B cell (primary cell): ENCODE data around the gene MEGF8. TPM values are rescaled to one million over a fixed set of nuclear protein-coding genes. Genes with fewer than 3 reads are reported as not detected.

Experiments
- ATAC-seq: fragments of 200-7000 bp; cut with Tn5 transposase; one replicate; pipeline ENCODE4 v1.10.0; 2021; ENCODE audit warnings: low read depth, mild to moderate bottlenecking, moderate number of reproducible peaks, moderate library complexity
- CTCF ChIA-PET: fragments of 350-600 bp; sonication (Branson Sonifier 250); formaldehyde crosslinking; loops from one replicate; lab custom pipeline; 2021; ENCODE audit warnings: antibody characterized with exemption, inconsistent platforms; lab: Charles Lee
- POLR2A ChIA-PET: fragments of 350-600 bp; sonication (Branson Sonifier 250); formaldehyde crosslinking; loops from one replicate; lab custom pipeline; 2021; ENCODE audit warnings: antibody characterized with exemption; lab: Charles Lee
- DNase-seq: peaks from one replicate; pipeline ENCODE4 v3.0.0; 2013
- H2AFZ ChIP-seq: 2 replicates; pipeline ENCODE4 v1.6.1; 2012; ENCODE audit warnings: mild to moderate bottlenecking, low read depth, low read length; ENCODE audit not compliant: insufficient read depth, poor library complexity, severe bottlenecking
- H3K27ac ChIP-seq, 2 donors: 1 replicate in 1 of 2; 2 replicates in 1 of 2; pipeline ENCODE4 v1.5.1; 2012 to 2013; ENCODE audit warnings: low read length in 2 of 2, mild to moderate bottlenecking in 2 of 2, moderate library complexity in 1 of 2
- H3K27me3 ChIP-seq, 4 experiments: fragments of 200-600 bp in 1 of 4; sonication (generic) in 1 of 4; replicated peaks in 1 of 4; 1 replicate in 2 of 4; 2 replicates in 2 of 4; pipeline versions ENCODE4 v1.6.1 to v1.7.0; 2013 to 2016; ENCODE audit warnings: low read length in 3 of 4, mild to moderate bottlenecking in 2 of 4, mixed read lengths in 1 of 4, moderate library complexity in 1 of 4; ENCODE audit not compliant: insufficient read depth in 4 of 4, control insufficient read depth in 3 of 4; ENCODE audit errors: control extremely low read depth in 1 of 4
- H3K36me3 ChIP-seq, 2 experiments: replicated peaks in 1 of 2; 1 replicate in 1 of 2; 2 replicates in 1 of 2; pipeline versions ENCODE4 v1.6.1 to v1.7.1; 2013; ENCODE audit warnings: low read length in 1 of 2; ENCODE audit not compliant: insufficient read depth in 2 of 2, control insufficient read depth in 1 of 2; ENCODE audit errors: control extremely low read depth in 1 of 2, extremely low read depth in 1 of 2
- H3K4me1 ChIP-seq, 2 donors: fragments of 200-600 bp in 1 of 2; sonication (generic) in 1 of 2; 1 replicate in 1 of 2; 2 replicates in 1 of 2; pipeline versions ENCODE4 v1.5.1 to v1.6.1; 2013 to 2017; ENCODE audit warnings: low read length in 2 of 2; ENCODE audit not compliant: control insufficient read depth in 2 of 2, insufficient read depth in 2 of 2
- H3K4me2 ChIP-seq: replicated peaks from 2 replicates; pipeline ENCODE3; 2012; ENCODE audit warnings: mild to moderate bottlenecking, low read depth, low read length; ENCODE audit not compliant: poor library complexity, severe bottlenecking
- H3K4me3 ChIP-seq, 5 experiments: fragments of 200-600 bp in 1 of 5; sonication (generic) in 1 of 5; 1 replicate in 3 of 5; 2 replicates in 2 of 5; pipeline versions ENCODE4 v1.5.1 to v1.7.0; 2011 to 2016; ENCODE audit warnings: low read length in 4 of 5, mild to moderate bottlenecking in 4 of 5, low read depth in 2 of 5, control low read depth in 1 of 5, moderate library complexity in 1 of 5; ENCODE audit not compliant: insufficient read depth in 1 of 5; ENCODE audit errors: control extremely low read depth in 1 of 5, extremely low read depth in 1 of 5
- H3K79me2 ChIP-seq: fragments of 200-600 bp; sonication (generic); one replicate; pipeline ENCODE4 v1.6.0; 2016; ENCODE audit warnings: low read length; ENCODE audit not compliant: control insufficient read depth, insufficient read depth
- H3K9ac ChIP-seq: fragments of 200-600 bp; sonication (generic); 2 replicates; pipeline ENCODE4 v1.6.1; 2017; ENCODE audit warnings: mild to moderate bottlenecking, low read length, moderate library complexity
- H3K9me3 ChIP-seq, 3 donors: one replicate each; pipeline versions ENCODE4 v1.6.1 to v1.7.1; 2013; ENCODE audit warnings: low read length in 2 of 3; ENCODE audit not compliant: control insufficient read depth in 2 of 3, insufficient read depth in 1 of 3; ENCODE audit errors: control extremely low read depth in 1 of 3
- H4K20me1 ChIP-seq: 2 replicates; pipeline ENCODE4 v1.6.0; 2012; ENCODE audit warnings: mild to moderate bottlenecking, low read length; ENCODE audit not compliant: insufficient read depth, control insufficient read depth, poor library complexity, severe bottlenecking
- H3K27ac Mint-ChIP-seq: one replicate; pipeline ENCODE4 v1.8.0; 2021; ENCODE audit warnings: mixed read lengths
- H3K27me3 Mint-ChIP-seq: one replicate; pipeline ENCODE4 v1.8.0; 2021; ENCODE audit warnings: mixed read lengths
- H3K4me1 Mint-ChIP-seq: one replicate; pipeline ENCODE4 v1.8.0; 2021; ENCODE audit warnings: mixed read lengths
- H3K4me3 Mint-ChIP-seq: one replicate; pipeline ENCODE4 v1.8.0; 2021; ENCODE audit warnings: mixed read lengths
- H3K9me3 Mint-ChIP-seq: one replicate; pipeline ENCODE4 v1.8.0; 2022; ENCODE audit warnings: mixed read lengths; ENCODE audit not compliant: insufficient read depth
- CTCF ChIP-seq: fragments of 200-600 bp; IDR thresholded peaks from one replicate; pipeline ENCODE4 v1.8.0; 2022; ENCODE audit warnings: antibody characterized with exemption, mild to moderate bottlenecking
- EZH2 ChIP-seq: IDR thresholded peaks from 2 replicates; pipeline ENCODE4 v1.6.1; 2012; ENCODE audit warnings: borderline replicate concordance, low read depth, mild to moderate bottlenecking, moderate library complexity, low read length; ENCODE audit not compliant: insufficient read depth, poor library complexity, severe bottlenecking
- WGBS: methylation state at CpG from one replicate; pipeline ENCODE4 v1.1.5; 2013; ENCODE audit warnings: missing lambda C conversion rate; ENCODE audit not compliant: insufficient coverage; 5-methylcytosine and 5-hydroxymethylcytosine counted together
- intact Hi-C: fragments of 100-400 bp; cut with micrococcal nuclease; formaldehyde crosslinking; loops from one replicate; pipeline ENCODE4 v1.10.0; 2022
- polyA plus RNA-seq: library from polyadenylated mRNA; depleted of rRNA; stranded (reverse); fragments of >200 nt; gene quantifications from 2 replicates; pipeline ENCODE4 v1.2.3, GENCODE V29; 2012
- total RNA-seq, 2 donors: library from RNA; stranded (reverse); fragments of 120-200 nt in 1 of 2; gene quantifications; 1 replicate in 1 of 2; 2 replicates in 1 of 2; pipeline versions ENCODE4 v1.2.3 to v1.2.4, GENCODE V29; 2013 to 2022

Gene MEGF8
- total and polyA plus RNA-seq, 2 donors (not counting 1 experiment from before 2014, with no cell fraction given), result 8.2 to 26.5 TPM

DNA sequence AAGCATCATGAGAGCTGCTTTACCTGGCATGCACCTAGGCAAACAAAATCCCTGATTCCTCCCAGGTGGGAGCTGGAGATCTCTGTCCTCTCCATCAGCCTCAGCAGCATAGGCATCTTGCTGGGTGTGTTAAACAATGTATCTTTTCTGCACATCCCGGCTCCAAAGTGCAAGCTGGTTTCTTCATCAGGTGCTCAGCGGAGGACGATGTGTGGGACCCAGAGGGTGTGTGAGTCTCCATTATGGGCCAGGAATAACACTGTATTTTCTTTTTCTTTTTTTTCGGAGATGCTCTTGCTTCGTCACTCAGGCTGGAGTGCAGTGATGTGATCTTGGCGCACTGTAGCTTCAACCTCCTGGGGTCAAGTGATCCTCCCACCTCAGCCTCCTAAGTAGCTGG is 54.7 kb downstream of the MEGF8 start:
- no peaks in the 10 kb centered on the region for H3K4me1 Mint-ChIP-seq
- WGBS, result 97% methylated on average over 5 of the region's 6 CpGs
- Histone ChIP-seq H3K36me3 (peaks cover 0 to 1% of the 10 kb centered on the region in 2 experiments), H3K27ac (no peak overlapping the region), H3K79me2 (no peaks in the 10 kb centered on the region), H3K4me2 (no peak overlapping the region), H3K4me1 (no peaks in the 10 kb centered on the region), H3K4me3 (no peak overlapping the region), H2AFZ (no peak overlapping the region), H4K20me1 (no peaks in the 10 kb centered on the region), H3K9ac (no peak overlapping the region), H3K27me3 (peaks cover 0 to 6% (median 0%) of the 10 kb centered on the region in 4 experiments), H3K9me3 (no peaks in the 10 kb centered on the region)
- DNase-seq (no peak), ATAC-seq (no peak)
- intact Hi-C loops, result no loop called here
- ChIA-PET POLR2A (interaction anchor here (0.6 to 1.6 kb wide), 3 partner anchors 12 to 16 kb away, joined by 4 to 8 read pairs (median 4); no protein-coding TSS in a partner anchor), CTCF (interaction anchor here (1.0 to 5.7 kb wide), 3 partner anchors 15 to 53 kb away, joined by 4 to 21 read pairs (median 5); no protein-coding TSS in a partner anchor)
- no peak overlapping the region for H3K27ac Mint-ChIP-seq
- H3K4me3 Mint-ChIP-seq, result no peak overlapping the region
- TF ChIP-seq EZH2 (no peak), CTCF (no peak)
- peaks cover 12% of the 10 kb centered on the region for H3K27me3 Mint-ChIP-seq
- no peaks in the 10 kb centered on the region for H3K9me3 Mint-ChIP-seq

GRCh38 chr19:42386974-42387707 is 61.7 kb downstream of the MEGF8 start:
- peak overlapping the region; percentile 93 for H2AFZ ChIP-seq
- 3% methylated on average over 40 of the region's 48 CpGs for WGBS
- peaks cover 26% of the 10 kb centered on the region for H3K27me3 Mint-ChIP-seq
- H3K4me2 ChIP-seq, result peak overlapping the region; percentile 89
- peak overlapping the region; percentile 71 for H3K9ac ChIP-seq
- no peaks in the 10 kb centered on the region for H3K9me3 ChIP-seq
- ChIA-PET POLR2A (interaction anchor here (1.1 to 1.2 kb wide), 3 partner anchors 10 to 24 kb away, joined by 3 read pairs; no protein-coding TSS in a partner anchor), CTCF (interaction anchor here (0.6 to 4.2 kb wide), 12 partner anchors 10 to 1237 kb away, joined by 3 to 27 read pairs (median 4); no protein-coding TSS in a partner anchor)
- no peaks in the 10 kb centered on the region for H4K20me1 ChIP-seq
- no peaks in the 10 kb centered on the region for H3K9me3 Mint-ChIP-seq
- H3K4me1 ChIP-seq, result peaks cover 5 to 12% of the 10 kb centered on the region in 2 donors
- peak overlapping the region; percentile 80 for H3K27ac Mint-ChIP-seq
- H3K4me1 Mint-ChIP-seq, result peaks cover 7% of the 10 kb centered on the region
- peaks cover 0 to 18% (median 6%) of the 10 kb centered on the region in 4 experiments for H3K27me3 ChIP-seq
- TF ChIP-seq EZH2 (no peak), CTCF (peak; percentile 74)
- peak overlapping the region in 4 of 5 experiments; percentile 53 to 68 (median 64) for H3K4me3 ChIP-seq
- intact Hi-C loops, result loop anchor here (1.0 kb wide), 6 partner anchors 9 to 62 kb away; partner anchors contain the start of gene MEGF8
- peak; percentile 90 for DNase-seq
- no peaks in the 10 kb centered on the region for H3K36me3 ChIP-seq
- peak overlapping the region; percentile 23 to 33 for H3K27ac ChIP-seq
- peak; percentile 93 for ATAC-seq
- H3K79me2 ChIP-seq, result no peaks in the 10 kb centered on the region
- peak overlapping the region; percentile 86 for H3K4me3 Mint-ChIP-seq
